Suprapubic skin (tissue), 4 donors: Measurements from ENCODE around the gene VPS13C. TPM values are rescaled to one million over a fixed set of nuclear protein-coding genes. Genes with fewer than 3 reads are reported as not detected.

Source experiments
- DNase-seq, 2 donors: peaks; one replicate each; pipeline ENCODE4 v3.0.0-alpha.2; 2019; ENCODE audit warnings: low spot score in 2 of 2
- H3K27ac ChIP-seq: fragments of 200-600 bp; sonication (generic); one replicate; pipeline ENCODE4 v1.5.1; 2019
- H3K27me3 ChIP-seq: fragments of 200-600 bp; sonication (generic); one replicate; pipeline ENCODE4 v1.5.1; 2019
- H3K36me3 ChIP-seq: fragments of 200-600 bp; sonication (generic); one replicate; pipeline ENCODE4 v1.5.1; 2019
- H3K4me1 ChIP-seq: fragments of 200-600 bp; sonication (generic); one replicate; pipeline ENCODE4 v1.5.1; 2019
- H3K4me3 ChIP-seq: fragments of 200-600 bp; sonication (generic); one replicate; pipeline ENCODE4 v1.5.1; 2019; ENCODE audit warnings: mild to moderate bottlenecking
- H3K9me3 ChIP-seq: fragments of 200-600 bp; sonication (generic); one replicate; pipeline ENCODE4 v1.5.1; 2019
- CTCF ChIP-seq, 2 donors: fragments of 200-600 bp in 1 of 2; fragments of 450-650 bp in 1 of 2; sonication (generic) in 1 of 2; IDR thresholded peaks; one replicate each; pipeline ENCODE4 v1.5.1; 2016 to 2019; ENCODE audit warnings: antibody characterized with exemption in 2 of 2, mild to moderate bottlenecking in 1 of 2, moderate library complexity in 1 of 2
- EP300 ChIP-seq: sonication (generic); formaldehyde crosslinking; IDR thresholded peaks from one replicate; pipeline ENCODE4 v1.6.1; 2017; ENCODE audit warnings: antibody characterized with exemption
- POLR2A ChIP-seq, 2 donors: fragments of 450-650 bp; IDR thresholded peaks; one replicate each; pipeline ENCODE4 v1.6.1; 2017; ENCODE audit warnings: antibody characterized with exemption in 2 of 2, mild to moderate bottlenecking in 2 of 2, moderate library complexity in 2 of 2
- POLR2AphosphoS5 ChIP-seq, 3 donors: sonication (generic); formaldehyde crosslinking; IDR thresholded peaks; one replicate each; pipeline ENCODE4 v1.6.1; 2017; ENCODE audit warnings: antibody characterized with exemption in 3 of 3
- WGBS: methylation state at CpG from one replicate; pipeline ENCODE4 v1.1.5; 2018; 5-methylcytosine and 5-hydroxymethylcytosine counted together
- total RNA-seq, 4 donors: library from RNA; depleted of rRNA; stranded (reverse); fragments of >200 nt; gene quantifications; one replicate each; pipeline ENCODE4 v1.1.0, GENCODE V29; 2016

Gene VPS13C
- total RNA-seq, 4 donors from 2014 or later, result 30.4 to 74.3 (median 42.8) TPM

- Histone ChIP-seq H3K36me3 (no peaks in the 10 kb centered on the region), H3K4me3 (no peak overlapping the region), H3K27ac (no peak overlapping the region), H3K9me3 (no peaks in the 10 kb centered on the region), H3K4me1 (no peaks in the 10 kb centered on the region), H3K27me3 (no peaks in the 10 kb centered on the region)
- DNase-seq, result no peak
- TF ChIP-seq EP300, result no peak
- no peak for TF ChIP-seq CTCF (IDR thresholded peaks at IDR 0.05)
- TF ChIP-seq POLR2A (IDR thresholded peaks at IDR 0.05), result no peak
- no peak for TF ChIP-seq POLR2AphosphoS5 (IDR thresholded peaks at IDR 0.05)
- WGBS, result 83% methylated on average over 1 of the region's 1 CpG
Observed at GRCh38 chr15:61827131-61827530, 233.1 kb downstream of the VPS13C start.

GRCh38 chr15:61824291-61824690, 236.0 kb downstream of the VPS13C start:
- no peak for DNase-seq
- WGBS, result 0% methylated on average over 1 of the region's 1 CpG
- Histone ChIP-seq H3K36me3 (no peaks in the 10 kb centered on the region), H3K4me1 (no peaks in the 10 kb centered on the region), H3K9me3 (no peaks in the 10 kb centered on the region), H3K27ac (no peak overlapping the region), H3K4me3 (no peak overlapping the region), H3K27me3 (peaks cover 12% of the 10 kb centered on the region)
- TF ChIP-seq POLR2AphosphoS5 (IDR thresholded peaks at IDR 0.05) (no peak), POLR2A (IDR thresholded peaks at IDR 0.05) (no peak), CTCF (IDR thresholded peaks at IDR 0.05) (no peak)

- Histone ChIP-seq H3K9me3 (no peaks in the 10 kb centered on the region), H3K4me3 (no peak overlapping the region), H3K27ac (no peak overlapping the region), H3K4me1 (no peaks in the 10 kb centered on the region), H3K27me3 (peaks cover 20% of the 10 kb centered on the region), H3K36me3 (no peaks in the 10 kb centered on the region)
- no peak for TF ChIP-seq EP300
- TF ChIP-seq POLR2A (IDR thresholded peaks at IDR 0.05), result no peak
- TF ChIP-seq CTCF (IDR thresholded peaks at IDR 0.05), result no peak
- no peak for TF ChIP-seq POLR2AphosphoS5 (IDR thresholded peaks at IDR 0.05)
- WGBS, result 88% methylated on average over 3 of the region's 3 CpGs
- no peak for DNase-seq
Observed at GRCh38 chr15:61822511-61822910, 237.7 kb downstream of the VPS13C start.

- Histone ChIP-seq H3K27me3 (peaks cover 20% of the 10 kb centered on the region), H3K4me3 (no peak overlapping the region), H3K4me1 (no peaks in the 10 kb centered on the region), H3K27ac (no peak overlapping the region), H3K9me3 (no peaks in the 10 kb centered on the region), H3K36me3 (no peaks in the 10 kb centered on the region)
- DNase-seq, result no peak
- TF ChIP-seq CTCF (IDR thresholded peaks at IDR 0.05) (no peak), POLR2A (IDR thresholded peaks at IDR 0.05) (no peak), EP300 (no peak), POLR2AphosphoS5 (IDR thresholded peaks at IDR 0.05) (no peak)
- WGBS, result 91% methylated on average over 4 of the region's 4 CpGs
Observed at GRCh38 chr15:61820951-61821350, 239.3 kb downstream of the VPS13C start.

- TF ChIP-seq POLR2AphosphoS5 (IDR thresholded peaks at IDR 0.05) (no peak), POLR2A (IDR thresholded peaks at IDR 0.05) (no peak), EP300 (no peak), CTCF (IDR thresholded peaks at IDR 0.05) (no peak)
- 68% methylated on average over 9 of the region's 9 CpGs for WGBS
- Histone ChIP-seq H3K4me1 (no peaks in the 10 kb centered on the region), H3K27me3 (peaks cover 24% of the 10 kb centered on the region), H3K36me3 (no peaks in the 10 kb centered on the region), H3K27ac (no peak overlapping the region), H3K4me3 (no peak overlapping the region), H3K9me3 (no peaks in the 10 kb centered on the region)
- no peak for DNase-seq
Observed at GRCh38 chr15:61820212-61820611, 240.0 kb downstream of the VPS13C start.
